Activated naive CD8-positive, alpha-beta T cell (primary cell): ENCODE results near the gene PRR36.

Experiments
- H3K27ac Mint-ChIP-seq: one replicate; pipeline ENCODE4 v1.8.0; 2021; ENCODE audit warnings: mixed read lengths
- H3K27me3 Mint-ChIP-seq: one replicate; pipeline ENCODE4 v1.8.0; 2021; ENCODE audit warnings: mixed read lengths
- H3K36me3 Mint-ChIP-seq: one replicate; pipeline ENCODE4 v1.8.0; 2021; ENCODE audit warnings: mixed read lengths
- H3K4me1 Mint-ChIP-seq: one replicate; pipeline ENCODE4 v1.8.0; 2021; ENCODE audit warnings: low read depth, mixed read lengths
- H3K4me3 Mint-ChIP-seq: one replicate; pipeline ENCODE4 v1.8.0; 2021; ENCODE audit warnings: mild to moderate bottlenecking, mixed read lengths
- H3K9me3 Mint-ChIP-seq: one replicate; pipeline ENCODE4 v1.8.0; 2021; ENCODE audit warnings: low read depth, mixed read lengths

PRR36 gene

DNA sequence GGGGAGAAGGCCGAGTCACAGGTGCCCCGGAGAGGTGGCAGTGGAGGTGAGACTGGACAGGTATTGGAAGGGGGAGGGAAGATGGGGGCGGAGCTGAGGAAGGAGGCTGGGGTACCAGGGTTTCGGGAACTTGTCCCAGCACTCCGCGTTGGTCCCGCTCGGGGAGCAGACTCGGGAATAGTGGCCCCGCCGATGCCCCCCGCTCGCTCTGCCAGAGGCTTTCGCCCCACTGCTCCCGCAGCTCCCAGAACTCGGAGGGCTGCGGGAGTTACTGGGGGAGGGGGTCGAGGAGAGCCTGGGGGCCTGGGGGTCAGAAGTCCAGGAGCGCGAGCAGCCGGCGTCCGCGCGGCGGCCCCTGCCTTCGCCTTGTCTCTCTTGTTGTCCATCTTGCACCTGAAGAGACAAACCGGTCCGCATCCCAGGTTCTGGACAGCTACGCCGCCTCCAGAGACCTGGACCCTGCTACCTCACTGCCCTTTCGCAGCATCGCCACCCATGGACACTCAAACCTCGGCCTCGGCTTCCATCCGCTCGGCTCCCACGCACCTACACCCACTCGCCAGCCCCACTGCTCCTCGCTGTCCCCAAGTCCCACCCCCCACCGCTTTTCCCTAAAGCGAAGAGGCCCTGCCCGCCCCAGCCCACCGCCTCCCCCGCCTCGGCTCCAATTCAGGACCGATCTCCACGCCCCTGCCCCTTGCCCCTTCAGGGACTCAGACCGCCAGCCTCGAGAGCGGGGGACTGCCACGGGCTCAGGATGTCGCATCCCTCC lies 700 bp downstream of the PRR36 start:
- Mint-ChIP-seq H3K36me3 (no peaks in the 10 kb centered on the region), H3K27ac (no peak overlapping the region), H3K4me3 (peak overlapping the region; percentile 81), H3K27me3 (no peaks in the 10 kb centered on the region), H3K9me3 (no peaks in the 10 kb centered on the region), H3K4me1 (peaks cover 24% of the 10 kb centered on the region)

- peaks cover 26% of the 10 kb centered on the region for H3K4me1 Mint-ChIP-seq
- no peaks in the 10 kb centered on the region for H3K9me3 Mint-ChIP-seq
- no peak overlapping the region for H3K27ac Mint-ChIP-seq
- no peaks in the 10 kb centered on the region for H3K27me3 Mint-ChIP-seq
- H3K36me3 Mint-ChIP-seq = no peaks in the 10 kb centered on the region
- peak overlapping the region; percentile 17 for H3K4me3 Mint-ChIP-seq
Observed at GRCh38 chr19:7872306-7873204, 1.6 kb downstream of the PRR36 start.

DNA sequence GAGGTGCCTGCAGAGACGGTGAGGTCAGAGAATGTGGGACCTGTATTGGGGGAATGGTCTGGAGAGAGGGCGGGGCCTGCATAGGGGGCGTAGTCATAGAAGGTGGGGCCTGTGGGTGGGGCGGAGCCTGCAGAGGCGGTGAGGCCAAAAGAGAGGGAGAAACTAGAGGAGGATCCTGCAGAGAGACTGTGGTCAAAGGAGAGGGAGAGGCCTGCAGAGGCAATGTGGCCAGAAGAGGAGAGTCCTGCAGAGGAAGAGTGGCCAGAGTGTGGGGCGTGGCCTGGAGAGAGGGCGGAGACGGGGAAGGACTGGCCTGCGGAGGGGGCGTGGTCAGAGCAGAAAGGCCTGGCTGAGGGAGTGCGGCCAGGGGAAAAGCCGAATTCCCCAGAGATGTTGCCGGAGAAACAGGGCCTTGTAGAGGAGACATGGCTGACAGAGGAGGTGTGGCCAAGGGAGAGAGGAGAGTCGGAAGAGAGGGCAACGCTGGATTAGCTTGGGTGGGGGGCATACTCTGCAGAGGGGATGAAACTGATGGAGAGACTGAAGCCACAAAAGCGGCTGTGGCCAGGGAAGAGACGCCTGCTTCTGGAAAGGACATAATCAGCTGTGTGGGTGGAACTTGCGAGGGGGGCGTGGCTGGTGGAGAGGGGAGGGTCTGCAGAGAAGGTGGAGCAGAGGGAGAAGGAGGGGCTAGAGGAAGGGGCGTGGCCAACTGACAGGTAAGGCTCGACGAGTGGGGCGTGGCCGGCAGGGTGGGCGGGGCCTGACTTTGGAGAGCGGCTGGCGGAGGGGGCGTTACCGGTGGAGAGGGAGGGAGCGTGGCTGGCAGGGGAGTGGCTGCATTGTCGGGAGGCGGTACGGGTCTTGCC lies 2.5 kb downstream of the PRR36 start:
- Mint-ChIP-seq H3K27ac (no peak overlapping the region), H3K4me3 (peak overlapping the region; percentile 66)

DNA sequence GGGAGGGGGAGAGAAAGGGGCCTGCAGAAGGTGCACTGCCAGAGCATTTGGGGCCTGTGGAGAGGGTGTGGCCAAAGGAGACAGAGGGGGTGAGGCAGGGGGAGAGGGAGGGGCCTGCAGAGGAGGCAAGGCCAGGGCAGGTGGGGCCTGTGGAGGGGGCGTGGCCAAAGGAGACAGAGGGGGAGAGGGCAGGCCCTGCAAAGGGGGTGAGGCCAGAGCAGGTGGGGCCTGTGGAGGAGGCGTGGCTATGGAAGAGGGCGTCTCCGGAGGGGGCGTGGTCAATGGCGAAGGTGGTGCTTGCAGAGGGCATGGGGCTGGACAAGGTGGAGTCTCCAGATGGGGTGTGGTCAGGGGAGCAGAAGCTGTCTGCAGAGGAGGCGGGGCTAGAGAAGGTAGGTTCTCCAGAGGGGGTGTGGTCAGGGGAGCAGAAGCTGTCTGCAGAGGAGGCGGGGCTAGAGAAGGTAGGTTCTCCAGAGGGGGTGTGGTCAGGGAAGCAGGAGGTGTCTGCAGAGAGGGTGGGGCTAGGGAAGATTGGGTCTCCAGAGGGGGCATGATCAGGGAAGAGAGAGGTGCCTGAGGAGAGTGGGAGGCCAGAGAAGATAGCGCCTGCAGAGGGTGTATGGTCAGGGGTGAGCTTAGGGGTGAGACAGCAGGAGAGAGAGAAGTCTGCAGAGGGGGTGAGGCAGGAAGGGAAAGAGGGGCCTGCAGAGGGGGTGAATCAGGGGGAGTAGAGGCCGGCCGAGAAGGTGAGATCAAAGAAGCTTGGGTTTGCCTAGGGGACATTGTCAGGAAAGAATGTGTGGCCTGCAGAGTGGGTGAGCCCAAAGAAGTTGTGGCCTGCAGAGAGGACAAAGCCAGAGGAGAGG lies 3.4 kb downstream of the PRR36 start:
- Mint-ChIP-seq H3K36me3 (no peaks in the 10 kb centered on the region), H3K4me3 (peak overlapping the region; percentile 66), H3K4me1 (peaks cover 26% of the 10 kb centered on the region), H3K27ac (no peak overlapping the region), H3K9me3 (no peaks in the 10 kb centered on the region), H3K27me3 (no peaks in the 10 kb centered on the region)

More for the DNA sequence above, 2.5 kb downstream of the PRR36 start:
- H3K27me3 Mint-ChIP-seq = no peaks in the 10 kb centered on the region
- peaks cover 26% of the 10 kb centered on the region for H3K4me1 Mint-ChIP-seq
- H3K9me3 Mint-ChIP-seq = no peaks in the 10 kb centered on the region
- no peaks in the 10 kb centered on the region for H3K36me3 Mint-ChIP-seq

DNA sequence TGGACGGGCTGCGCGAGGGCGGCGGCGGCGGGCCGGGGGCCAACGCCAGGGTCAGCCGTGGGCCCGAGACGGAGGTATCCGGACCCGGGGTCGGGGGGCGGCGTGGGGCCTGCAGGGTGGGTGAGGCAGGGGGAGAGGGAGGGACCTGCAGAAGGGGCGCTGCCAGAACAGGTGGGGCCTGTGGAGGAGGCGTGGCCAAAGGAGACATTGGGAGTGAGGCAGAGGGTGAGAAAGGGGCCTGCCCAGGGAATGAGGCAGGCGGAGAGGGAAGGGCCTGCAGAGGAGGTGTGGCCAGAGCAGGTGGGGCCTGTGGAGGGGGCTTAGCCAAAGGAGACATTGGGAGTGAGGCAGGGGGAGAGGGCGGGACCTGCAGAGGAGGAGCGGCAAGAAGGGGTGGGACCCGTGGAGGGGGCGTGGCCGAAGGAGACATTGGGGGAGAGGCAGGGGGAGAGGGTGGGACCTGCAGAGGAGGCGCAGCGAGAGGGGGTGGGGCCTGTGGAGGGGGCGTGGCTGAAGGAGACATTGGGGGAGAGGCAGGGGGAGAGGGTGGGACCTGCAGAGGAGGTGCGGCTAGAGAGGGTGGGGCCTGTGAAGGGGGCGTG lies 4.2 kb downstream of the PRR36 start:
- Mint-ChIP-seq H3K9me3 (no peaks in the 10 kb centered on the region), H3K4me1 (peaks cover 31% of the 10 kb centered on the region), H3K36me3 (no peaks in the 10 kb centered on the region), H3K27ac (no peak overlapping the region), H3K4me3 (peak overlapping the region; percentile 65), H3K27me3 (no peaks in the 10 kb centered on the region)

DNA sequence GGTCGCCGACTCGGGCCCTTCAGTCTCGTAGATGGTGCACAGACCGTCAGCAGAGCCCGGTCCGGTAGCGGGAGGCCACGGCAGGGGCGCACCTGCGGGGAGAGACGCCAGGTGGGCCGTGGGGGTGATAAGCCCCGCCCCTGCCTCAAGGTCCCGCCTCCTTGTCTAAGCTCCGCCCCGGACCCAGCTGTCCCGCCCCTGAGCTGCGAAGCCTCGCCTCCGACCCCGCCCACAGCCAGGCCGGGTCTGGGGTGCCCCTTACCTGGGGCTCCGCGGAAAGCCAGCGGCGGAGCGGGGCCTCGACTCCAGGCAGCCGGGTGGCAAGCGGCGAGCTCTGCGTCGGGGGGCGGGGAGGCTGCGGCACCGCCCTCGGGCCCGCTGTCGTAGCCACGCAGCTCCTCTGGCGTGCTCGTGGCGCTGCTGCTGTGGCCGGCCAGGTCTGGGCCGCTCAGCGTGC lies 4.7 kb downstream of the PRR36 start:
- Mint-ChIP-seq H3K27me3 (no peaks in the 10 kb centered on the region), H3K36me3 (no peaks in the 10 kb centered on the region), H3K4me1 (peaks cover 33% of the 10 kb centered on the region), H3K4me3 (peak overlapping the region; percentile 58), H3K27ac (no peak overlapping the region), H3K9me3 (no peaks in the 10 kb centered on the region)

DNA sequence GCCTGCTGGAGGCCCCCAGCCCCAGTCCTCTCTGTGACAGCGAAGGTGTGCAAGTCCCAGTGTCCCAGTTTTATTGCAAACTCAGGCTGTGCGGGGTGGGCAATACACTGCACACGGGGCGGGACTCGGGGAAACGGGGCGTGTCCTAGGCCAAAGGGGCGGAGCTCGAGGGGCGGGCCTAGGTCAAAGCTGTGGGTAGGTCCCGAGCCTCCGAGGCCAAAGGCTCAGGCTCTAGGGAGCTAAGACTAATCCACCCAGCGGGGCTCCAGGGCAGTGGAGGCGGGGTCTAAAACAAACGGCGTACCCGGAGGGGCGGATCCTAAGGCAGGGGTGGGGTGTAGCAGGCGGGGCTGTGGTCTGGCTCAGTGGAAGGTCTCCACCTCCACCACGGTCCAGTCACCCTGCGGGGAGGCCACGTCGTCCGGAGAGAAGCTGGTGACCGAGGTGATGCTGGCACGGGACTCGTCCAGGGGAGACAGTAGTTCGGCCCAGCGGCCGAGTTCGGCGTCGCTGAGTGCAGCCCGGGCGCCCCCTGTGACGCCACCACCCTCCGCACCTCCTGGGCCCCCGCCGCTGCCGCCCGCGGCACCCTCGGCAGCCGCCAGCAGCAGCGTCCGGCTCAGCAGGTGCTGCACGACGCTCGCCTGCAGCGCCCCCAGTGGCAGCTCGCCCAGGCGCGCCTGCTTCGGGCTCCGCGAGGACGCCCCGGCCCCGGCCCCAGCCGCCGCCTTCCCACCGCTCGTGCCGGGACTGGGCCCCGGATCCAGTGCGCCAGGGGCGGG lies 5.3 kb downstream of the PRR36 start:
- Mint-ChIP-seq H3K27ac (no peak overlapping the region), H3K4me1 (peaks cover 33% of the 10 kb centered on the region)

GRCh38 chr19:7868326-7868670 lies 5.9 kb downstream of the PRR36 start:
- peak overlapping the region; percentile 78 for H3K4me3 Mint-ChIP-seq
- no peaks in the 10 kb centered on the region for H3K36me3 Mint-ChIP-seq
- H3K4me1 Mint-ChIP-seq = peaks cover 30% of the 10 kb centered on the region
- no peaks in the 10 kb centered on the region for H3K27me3 Mint-ChIP-seq
- H3K9me3 Mint-ChIP-seq = no peaks in the 10 kb centered on the region
- H3K27ac Mint-ChIP-seq = no peak overlapping the region

More for the DNA sequence above, 5.3 kb downstream of the PRR36 start:
- no peaks in the 10 kb centered on the region for H3K9me3 Mint-ChIP-seq
- H3K27me3 Mint-ChIP-seq = no peaks in the 10 kb centered on the region
- H3K4me3 Mint-ChIP-seq = peak overlapping the region; percentile 78
- no peaks in the 10 kb centered on the region for H3K36me3 Mint-ChIP-seq

DNA sequence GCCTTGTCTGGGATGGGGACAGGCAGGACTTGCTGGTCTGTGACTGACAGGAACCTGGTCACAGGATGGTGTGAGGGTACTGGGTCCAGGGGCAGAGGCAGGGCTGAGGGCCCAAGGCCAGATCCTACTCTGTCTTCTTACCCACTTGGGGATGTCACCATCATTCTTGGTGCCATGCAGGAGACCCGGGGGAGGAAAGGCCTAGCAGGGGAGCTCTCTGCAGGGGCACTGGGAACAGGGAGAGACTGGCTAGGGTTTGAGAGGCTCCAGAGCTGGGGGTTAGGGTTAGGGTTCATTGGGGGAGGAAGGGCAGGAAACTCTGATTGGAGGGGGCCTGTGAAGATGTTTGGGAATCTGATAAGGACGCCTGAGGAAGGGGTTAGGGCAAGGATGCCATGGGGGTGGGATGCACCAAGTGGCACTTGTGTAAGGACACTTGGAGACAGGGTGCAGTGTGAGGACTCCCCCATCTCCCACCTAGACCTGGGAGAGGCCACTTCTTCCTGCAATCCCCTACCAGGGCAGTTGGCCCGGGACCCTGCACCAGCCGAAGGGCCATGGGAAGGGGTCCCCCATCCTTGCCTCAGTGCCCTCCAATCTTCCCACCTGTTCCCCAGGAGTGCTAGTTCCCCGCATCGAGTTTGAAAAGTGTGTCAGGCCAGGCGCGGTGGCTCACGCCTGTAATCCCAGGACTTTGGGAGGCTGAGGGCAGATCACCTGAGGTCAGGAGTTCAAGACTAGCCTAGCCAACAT lies 6.9 kb downstream of the PRR36 start:
- H3K27ac Mint-ChIP-seq = no peak overlapping the region
- no peaks in the 10 kb centered on the region for H3K9me3 Mint-ChIP-seq
- H3K27me3 Mint-ChIP-seq = no peaks in the 10 kb centered on the region
- no peak overlapping the region for H3K4me3 Mint-ChIP-seq
- H3K4me1 Mint-ChIP-seq = peaks cover 31% of the 10 kb centered on the region
- no peaks in the 10 kb centered on the region for H3K36me3 Mint-ChIP-seq

DNA sequence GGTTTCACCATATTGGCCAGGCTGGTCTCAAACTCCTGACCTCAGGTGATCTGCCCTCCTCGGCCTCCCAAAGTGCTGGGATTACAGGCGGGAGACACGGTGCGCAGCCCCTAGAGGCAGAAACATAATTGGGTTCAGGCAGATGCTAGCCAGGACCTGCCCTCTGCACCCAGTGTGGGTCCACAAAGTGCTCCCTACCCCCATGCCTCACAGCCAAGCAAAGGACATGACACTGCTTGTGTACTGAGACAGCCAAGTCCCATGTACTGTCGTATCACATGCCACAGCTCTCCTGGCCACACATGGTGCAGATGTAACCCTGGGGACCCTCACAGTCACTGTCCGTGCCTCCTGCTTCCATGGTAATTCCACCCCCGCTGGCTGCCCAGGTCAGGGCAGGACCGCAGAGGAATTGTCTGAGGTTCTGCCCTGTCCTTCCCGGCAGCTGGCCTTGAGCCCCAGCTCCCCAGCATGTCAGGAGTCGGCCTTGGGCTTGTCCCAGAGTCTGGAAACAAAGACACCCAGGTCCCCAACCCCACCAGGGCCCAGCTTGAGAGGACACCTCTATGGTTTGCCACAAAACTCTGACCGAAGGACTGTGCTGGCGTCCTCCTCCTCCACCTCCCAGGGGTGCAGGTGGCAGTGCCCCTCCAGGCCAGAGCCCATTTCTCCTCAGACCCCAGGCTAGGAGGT lies 7.6 kb downstream of the PRR36 start:
- Mint-ChIP-seq H3K4me1 (peaks cover 27% of the 10 kb centered on the region), H3K4me3 (no peak overlapping the region), H3K36me3 (no peaks in the 10 kb centered on the region), H3K27ac (no peak overlapping the region), H3K27me3 (no peaks in the 10 kb centered on the region), H3K9me3 (no peaks in the 10 kb centered on the region)

DNA sequence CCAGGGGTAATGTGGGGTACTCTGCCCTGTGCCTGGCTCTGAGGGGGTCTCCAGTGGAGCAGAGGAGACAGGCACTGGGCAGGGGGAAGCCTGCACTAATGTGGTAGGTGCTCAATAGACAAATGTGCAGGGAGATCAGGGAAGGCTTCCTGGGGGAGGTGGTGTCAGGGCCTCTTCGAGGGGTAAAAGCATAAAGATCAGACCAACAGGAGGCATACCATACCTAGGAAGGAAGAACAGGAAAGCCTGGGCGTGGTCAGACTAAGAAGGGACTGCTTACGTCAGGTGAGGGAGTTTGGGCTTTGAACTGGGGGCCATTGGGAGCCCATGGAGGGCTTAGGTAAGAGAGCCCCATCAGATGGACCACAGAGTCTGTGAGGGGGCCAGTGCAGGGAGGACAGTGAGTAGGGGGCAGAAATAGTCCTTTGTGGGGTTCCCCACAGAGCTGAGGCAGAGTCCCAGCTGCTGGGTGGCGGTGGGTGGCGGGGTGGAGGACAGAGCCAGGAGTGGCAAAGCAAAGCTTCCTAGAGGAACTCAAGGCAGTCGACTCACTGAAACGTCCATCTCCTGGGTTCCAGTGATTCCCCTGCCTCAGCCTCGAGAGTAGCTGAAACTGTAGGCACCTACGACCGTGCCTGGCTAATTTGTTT lies 8.8 kb downstream of the PRR36 start:
- Mint-ChIP-seq H3K4me1 (peaks cover 24% of the 10 kb centered on the region), H3K27ac (no peak overlapping the region), H3K36me3 (no peaks in the 10 kb centered on the region), H3K4me3 (no peak overlapping the region), H3K27me3 (no peaks in the 10 kb centered on the region), H3K9me3 (no peaks in the 10 kb centered on the region)

DNA sequence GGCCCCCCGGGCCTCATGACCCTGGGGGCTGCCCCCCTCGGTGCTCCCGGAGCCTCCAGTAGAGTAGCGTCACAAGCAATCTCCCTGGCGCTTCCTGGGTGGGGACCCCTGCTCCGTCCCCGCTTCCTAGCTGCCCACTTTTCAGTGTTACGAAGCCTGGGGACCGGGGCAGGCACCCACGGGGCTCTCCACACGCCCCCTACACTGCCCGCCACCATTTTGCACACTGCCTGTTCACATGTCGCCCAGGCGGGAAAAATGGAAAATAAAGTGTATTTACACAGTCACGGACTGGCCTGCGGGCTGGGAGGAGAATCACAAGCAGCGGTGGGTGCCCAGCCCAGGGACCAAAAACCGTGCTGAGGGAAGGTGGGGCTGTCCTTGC lies 9.5 kb downstream of the PRR36 start:
- H3K36me3 Mint-ChIP-seq = no peaks in the 10 kb centered on the region
- no peak overlapping the region for H3K4me3 Mint-ChIP-seq
- H3K9me3 Mint-ChIP-seq = no peaks in the 10 kb centered on the region
- no peak overlapping the region for H3K27ac Mint-ChIP-seq
- H3K4me1 Mint-ChIP-seq = peaks cover 22% of the 10 kb centered on the region
- no peaks in the 10 kb centered on the region for H3K27me3 Mint-ChIP-seq
